GM21825 (cell line): Measurements from ENCODE around the gene EMC9.

Experiments used
- ATAC-seq: cut with Tn5 transposase; IDR thresholded peaks from one replicate; pipeline ENCODE4 v1.9.1; 2021; ENCODE audit warnings: mild to moderate bottlenecking, moderate library complexity; ENCODE audit not compliant: unreplicated experiment

The EMC9 gene

GRCh38 chr14:24149302-24149969 is 8.0 kb upstream of the EMC9 start:
- ATAC-seq, result no peak

- ATAC-seq, result no peak
These were observed 6.5 kb upstream of the EMC9 start for GRCh38 chr14:24147761-24148428.

GRCh38 chr14:24146978-24147760 is 5.8 kb upstream of the EMC9 start, which contains the start of gene RNF31:
Gene RNF31, plus strand, starts transcription at chr14:24147498. Its CDS starts 201 bp downstream, at chr14:24147699.
- peak; percentile 74 for ATAC-seq

GRCh38 chr14:24146453-24146977 is 5.1 kb upstream of the EMC9 start, which contains the start of gene PSME2:
Gene PSME2, minus strand, starts transcription at chr14:24146610. Its CDS starts 29 bp downstream, at chr14:24146581.
- ATAC-seq, result peak; percentile 57

- ATAC-seq, result no peak
These were observed 4.5 kb upstream of the EMC9 start for GRCh38 chr14:24145690-24146452.

GRCh38 chr14:24145219-24145618 is 3.8 kb upstream of the EMC9 start:
- no peak for ATAC-seq

GRCh38 chr14:24144451-24144850 is 3.1 kb upstream of the EMC9 start:
- no peak for ATAC-seq

GRCh38 chr14:24143511-24143910 is 2.1 kb upstream of the EMC9 start:
- no peak for ATAC-seq

GRCh38 chr14:24139272-24139934 is 2.0 kb downstream of the EMC9 start:
- ATAC-seq, result no peak

- no peak for ATAC-seq
These were observed 2.8 kb downstream of the EMC9 start for GRCh38 chr14:24138396-24139271.

GRCh38 chr14:24137529-24138395 is 3.6 kb downstream of the EMC9 start:
- no peak for ATAC-seq

- no peak for ATAC-seq
These were observed 4.5 kb downstream of the EMC9 start for GRCh38 chr14:24136684-24137528.

GRCh38 chr14:24135834-24136683 is 5.3 kb downstream of the EMC9 start, which contains the start of gene PSME1:
Gene PSME1, plus strand, starts transcription at chr14:24136194. Its CDS starts 69 bp downstream, at chr14:24136263.
- peak; percentile 84 for ATAC-seq

- ATAC-seq, result no peak
These were observed 5.9 kb downstream of the EMC9 start for GRCh38 chr14:24135584-24135833.

- no peak for ATAC-seq
These were observed 7.7 kb downstream of the EMC9 start for GRCh38 chr14:24133735-24134134.

- ATAC-seq, result no peak
These were observed 8.4 kb downstream of the EMC9 start for GRCh38 chr14:24132976-24133375.
